PC-9 (cell line): Measurements from ENCODE around the gene CUTA. TPM values are rescaled to one million over a fixed set of nuclear protein-coding genes. Genes with fewer than 3 reads are reported as not detected.

Experiments
- BruUV-seq: library from RNA; stranded (reverse); fragments of 400-500 nt; replicated peaks from 2 replicates; lab custom pipeline; 2021; lab: Mats Ljungman, UMichigan
- CTCF ChIA-PET: fragments of 300-600 bp; sonication (Branson Sonifier 250); formaldehyde crosslinking; loops from one replicate; lab custom pipeline; 2022; ENCODE audit warnings: antibody characterized with exemption; lab: Charles Lee
- POLR2A ChIA-PET: fragments of 300-600 bp; sonication (Branson Sonifier 250); formaldehyde crosslinking; loops from one replicate; lab custom pipeline; 2022; ENCODE audit warnings: antibody characterized with exemption; ENCODE audit not compliant: unreplicated experiment; lab: Charles Lee
- DNase-seq, 2 experiments: peaks; one replicate each; pipeline versions ENCODE4 v3.0.0 to v3.0.0-alpha.2; 2015 to 2022; ENCODE audit warnings: mixed read lengths in 1 of 2
- H2AFZ ChIP-seq: fragments of 200-600 bp; sonication (generic); 2 replicates; pipeline ENCODE4 v1.8.1; 2017; ENCODE audit warnings: antibody characterized with exemption
- H3F3A ChIP-seq: fragments of 200-600 bp; sonication (generic); 2 replicates; pipeline ENCODE4 v1.8.1; 2017; ENCODE audit warnings: antibody characterized with exemption, mild to moderate bottlenecking, low read depth; ENCODE audit not compliant: insufficient read depth
- H3K27ac ChIP-seq: fragments of 200-600 bp; sonication (generic); 2 replicates; pipeline ENCODE4 v1.6.1; 2016; ENCODE audit warnings: mixed run types
- H3K27me3 ChIP-seq: fragments of 200-600 bp; sonication (generic); 2 replicates; pipeline ENCODE4 v1.6.1; 2016; ENCODE audit warnings: low read depth, mixed run types; ENCODE audit not compliant: insufficient read depth
- H3K36me3 ChIP-seq: fragments of 200-600 bp; sonication (generic); 2 replicates; pipeline ENCODE4 v1.6.1; 2016; ENCODE audit warnings: low read depth, mixed run types
- H3K4me1 ChIP-seq: fragments of 200-600 bp; sonication (generic); replicated peaks from 2 replicates; pipeline ENCODE4 v1.6.1; 2016; ENCODE audit warnings: mixed run types; ENCODE audit not compliant: insufficient read depth
- H3K4me2 ChIP-seq: fragments of 200-600 bp; sonication (generic); 2 replicates; pipeline ENCODE4 v1.6.1; 2017; ENCODE audit warnings: mixed run types
- H3K4me3 ChIP-seq: fragments of 200-600 bp; sonication (generic); 2 replicates; pipeline ENCODE4 v1.6.1; 2016; ENCODE audit warnings: mixed run types
- H3K79me2 ChIP-seq: fragments of 200-600 bp; sonication (generic); 2 replicates; pipeline ENCODE4 v1.6.1; 2017; ENCODE audit warnings: low read depth, mixed run types
- H3K9me2 ChIP-seq: fragments of 200-600 bp; sonication (generic); 2 replicates; pipeline ENCODE4 v1.8.1; 2017; ENCODE audit warnings: mild to moderate bottlenecking; ENCODE audit not compliant: insufficient read depth
- H3K9me3 ChIP-seq: fragments of 200-600 bp; sonication (generic); 2 replicates; pipeline ENCODE4 v1.8.1; 2016; ENCODE audit warnings: low read depth; ENCODE audit not compliant: insufficient read depth
- H4K20me1 ChIP-seq: fragments of 200-600 bp; sonication (generic); 2 replicates; pipeline ENCODE4 v1.8.1; 2017; ENCODE audit not compliant: insufficient read depth
- CTCF ChIP-seq: fragments of 200-600 bp; sonication (generic); conservative IDR thresholded peaks from 2 replicates; pipeline ENCODE4 v1.6.1; 2017; ENCODE audit warnings: mixed run types, antibody characterized with exemption, mild to moderate bottlenecking, moderate library complexity
- EZH2 ChIP-seq: fragments of 200-600 bp; sonication (generic); IDR thresholded peaks from 2 replicates; pipeline ENCODE4 v1.8.0; 2017; ENCODE audit warnings: antibody characterized with exemption, low read depth
- intact Hi-C: fragments of 100-400 bp; cut with micrococcal nuclease; formaldehyde crosslinking; loops from one replicate; pipeline ENCODE4 v1.10.0; 2022; ENCODE audit not compliant: unreplicated experiment
- total RNA-seq: library from RNA; stranded (reverse); gene quantifications from 2 replicates; pipeline ENCODE4 v1.2.3, GENCODE V29; 2021

The CUTA gene
- total RNA-seq, 1 experiment from 2014 or later, result 213 TPM

- intact Hi-C loops, result loop anchor here (1.0 to 10.0 kb wide), 2 partner anchors 95 to 214 kb away; partner anchors contain the start of genes HSD17B8, RING1, RXRB and SLC39A7
- ChIA-PET POLR2A (interaction anchor here (0.5 to 0.8 kb wide), 4 partner anchors 9 to 1300 kb away, joined by 3 to 9 read pairs (median 6); no protein-coding TSS in a partner anchor), CTCF (no interaction called here)
- Histone ChIP-seq H3K79me2 (peaks cover 26% of the 10 kb centered on the region), H3K4me1 (peaks cover 15% of the 10 kb centered on the region), H3K27me3 (peaks cover 21% of the 10 kb centered on the region), H2AFZ (peak overlapping the region; percentile 82), H3K36me3 (0 out of 2 replicates have a peak, but pooled peaks cover 6% of the 10 kb centered on the region), H3K9me3 (no peaks in the 10 kb centered on the region), H3K9me2 (no peaks in the 10 kb centered on the region), H3F3A (peaks cover 13% of the 10 kb centered on the region), H3K27ac (peak overlapping the region; percentile 74), H3K4me2 (peak overlapping the region; percentile 79), H3K4me3 (peak overlapping the region; percentile 48; the same call in 1 of the 2 replicates), H4K20me1 (no peaks in the 10 kb centered on the region)
- no peak for TF ChIP-seq EZH2
- TF ChIP-seq CTCF, result no peak
- BruUV-seq, result TSS peak; percentile 88
- no peak for DNase-seq
Measured at GRCh38 chr6:33418690-33419291, 884 bp upstream of the CUTA start.

- peaks cover 26% of the 10 kb centered on the region for H3K79me2 ChIP-seq
- peaks cover 15% of the 10 kb centered on the region for H3K4me1 ChIP-seq
- ChIA-PET POLR2A (interaction anchor here (0.7 kb wide), 1 partner anchor 195 kb away, joined by 3 read pairs; no protein-coding TSS in a partner anchor), CTCF (no interaction called here)
- H3K9me2 ChIP-seq, result no peaks in the 10 kb centered on the region
- H3K27me3 ChIP-seq, result peaks cover 13% of the 10 kb centered on the region
- peak overlapping the region; percentile 74 for H3K27ac ChIP-seq
- DNase-seq, result peak in 1 of 2 experiments; percentile 55
- H3K36me3 ChIP-seq, result 0 out of 2 replicates have a peak, but pooled peaks cover 6% of the 10 kb centered on the region
- TF ChIP-seq EZH2 (no peak), CTCF (no peak)
- no peaks in the 10 kb centered on the region for H4K20me1 ChIP-seq
- peak overlapping the region; percentile 86 for H3K4me2 ChIP-seq
- BruUV-seq, result TSS peak; percentile 72
- peak overlapping the region; percentile 77 for H2AFZ ChIP-seq
- intact Hi-C loops, result loop anchor here (10.0 kb wide), 1 partner anchor 213 kb away; the partner anchor contains the start of genes HSD17B8, RING1, RXRB and SLC39A7
- peaks cover 13% of the 10 kb centered on the region for H3F3A ChIP-seq
- H3K9me3 ChIP-seq, result no peaks in the 10 kb centered on the region
- peak overlapping the region; percentile 84 for H3K4me3 ChIP-seq
Measured at GRCh38 chr6:33417128-33417902, 592 bp downstream of the CUTA start.

GRCh38 chr6:33416386-33417127, 1.4 kb downstream of the CUTA start:
- POLR2A ChIA-PET, result interaction anchor here (0.7 kb wide), 1 partner anchor 196 kb away, joined by 3 read pairs; no protein-coding TSS in a partner anchor

More at GRCh38 chr6:33416386-33417127, 1.4 kb downstream of the CUTA start:
- CTCF ChIA-PET, result no interaction called here
- Histone ChIP-seq H3K27me3 (peaks cover 6% of the 10 kb centered on the region; the same call in 1 of the 2 replicates), H3K9me2 (no peaks in the 10 kb centered on the region), H3K36me3 (0 out of 2 replicates have a peak, but pooled peaks cover 6% of the 10 kb centered on the region), H3K9me3 (no peaks in the 10 kb centered on the region), H3K4me3 (peak overlapping the region; percentile 84), H3K79me2 (peaks cover 29% of the 10 kb centered on the region), H2AFZ (no peak overlapping the region), H3K27ac (no peak overlapping the region), H4K20me1 (no peaks in the 10 kb centered on the region), H3K4me2 (peak overlapping the region; percentile 86), H3F3A (peaks cover 13% of the 10 kb centered on the region), H3K4me1 (peaks cover 19% of the 10 kb centered on the region)
- BruUV-seq, result no TSS peak
- no peak for DNase-seq
- intact Hi-C loops, result loop anchor here (10.0 kb wide), 1 partner anchor 212 kb away; the partner anchor contains the start of genes HSD17B8, RING1, RXRB and SLC39A7
- no peak for TF ChIP-seq EZH2
- no peak for TF ChIP-seq CTCF
